GM12874 (cell line): ENCODE results near the gene BOK.

Experiments used
- CTCF ChIP-seq: IDR thresholded peaks from 2 replicates; pipeline ENCODE4 v1.5.1; 2011; ENCODE audit warnings: low read depth, mild to moderate bottlenecking, control low read depth, low read length, moderate library complexity; ENCODE audit not compliant: insufficient read depth

The BOK gene

GRCh38 chr2:241601841-241602240 is 43.3 kb downstream of the BOK start:
- TF ChIP-seq CTCF: no peak

GRCh38 chr2:241602720-241603119 is 44.2 kb downstream of the BOK start:
- TF ChIP-seq CTCF: no peak

- no peak for TF ChIP-seq CTCF
These were observed 45.1 kb downstream of the BOK start for GRCh38 chr2:241603686-241604085.

- no peak for TF ChIP-seq CTCF
These were observed 47.6 kb downstream of the BOK start for GRCh38 chr2:241606186-241606585.

- no peak for TF ChIP-seq CTCF
These were observed 48.8 kb downstream of the BOK start for GRCh38 chr2:241607162-241607885.

- no peak for TF ChIP-seq CTCF
These were observed 50.3 kb downstream of the BOK start for GRCh38 chr2:241608881-241609280.

GRCh38 chr2:241609859-241610793 is 51.6 kb downstream of the BOK start:
- TF ChIP-seq CTCF: peak; percentile 84
